IMR-90 (cell line): Measurements from ENCODE around the gene TMTC1. TPM values are rescaled to one million over a fixed set of nuclear protein-coding genes. Genes with fewer than 3 reads are reported as not detected.

Experiments used
- ATAC-seq: fragments of 200-7000 bp; cut with Tn5 transposase; 2 replicates; pipeline ENCODE4 v1.9.1; 2020; ENCODE audit warnings: low read depth, mild to moderate bottlenecking, moderate library complexity
- BruUV-seq: library from RNA; stranded (reverse); fragments of 400-500 nt; replicated peaks from 2 replicates; lab custom pipeline; 2021; lab: Mats Ljungman, UMichigan
- CTCF ChIA-PET: fragments of 300-600 bp; formaldehyde crosslinking; extraction: SDS; loops from one replicate; lab custom pipeline; 2021; ENCODE audit warnings: antibody characterized with exemption; lab: Yijun Ruan, JAX
- POLR2A ChIA-PET: fragments of 300-600 bp; sonication (Branson Sonifier 250); formaldehyde crosslinking; loops from one replicate; lab custom pipeline; 2022; ENCODE audit warnings: antibody characterized with exemption; ENCODE audit not compliant: unreplicated experiment; lab: Charles Lee
- DNase-seq: peaks from one replicate; pipeline ENCODE4 v3.0.0; 2013
- H2AFZ ChIP-seq: replicated peaks from 2 replicates; pipeline ENCODE3; 2013; ENCODE audit warnings: low read length, mild to moderate bottlenecking; ENCODE audit not compliant: poor library complexity
- H2AK5ac ChIP-seq: 2 replicates; pipeline ENCODE4 v1.6.1; 2013; ENCODE audit warnings: low read depth, low read length, inconsistent platforms
- H2AK9ac ChIP-seq: replicated peaks from 2 replicates; pipeline ENCODE3; 2013; ENCODE audit warnings: mild to moderate bottlenecking, low read depth, low read length, moderate library complexity; ENCODE audit not compliant: poor library complexity
- H2BK120ac ChIP-seq: 2 replicates; pipeline ENCODE4 v1.6.1; 2013; ENCODE audit warnings: low read depth, low read length, inconsistent platforms
- H2BK15ac ChIP-seq: 3 replicates; pipeline ENCODE4 v1.6.1; 2013; ENCODE audit warnings: low read depth, low read length, inconsistent platforms
- H2BK20ac ChIP-seq: 2 replicates; pipeline ENCODE4 v1.6.1; 2013; ENCODE audit warnings: low read depth, mild to moderate bottlenecking, inconsistent platforms, low read length, moderate library complexity
- H2BK5ac ChIP-seq: 2 replicates; pipeline ENCODE4 v1.6.1; 2013; ENCODE audit warnings: mild to moderate bottlenecking, low read depth, low read length, inconsistent platforms; ENCODE audit not compliant: poor library complexity, severe bottlenecking
- H3K14ac ChIP-seq: replicated peaks from 2 replicates; pipeline ENCODE4 v1.6.1; 2013; ENCODE audit warnings: low read depth, low read length, inconsistent platforms
- H3K18ac ChIP-seq: 2 replicates; pipeline ENCODE4 v1.6.1; 2013; ENCODE audit warnings: low read depth, low read length, control low read depth
- H3K23ac ChIP-seq: 2 replicates; pipeline ENCODE4 v1.6.1; 2013; ENCODE audit warnings: low read depth, low read length, inconsistent platforms
- H3K27ac ChIP-seq: 2 replicates; pipeline ENCODE4 v1.5.1; 2013; ENCODE audit warnings: mild to moderate bottlenecking, control low read depth, low read length; ENCODE audit not compliant: insufficient read depth
- H3K27me3 ChIP-seq: 2 replicates; pipeline ENCODE4 v1.6.1; 2013; ENCODE audit warnings: low read length; ENCODE audit not compliant: control insufficient read depth, insufficient read depth
- H3K36me3 ChIP-seq: 2 replicates; pipeline ENCODE4 v1.6.1; 2013; ENCODE audit warnings: low read length, mixed read lengths; ENCODE audit not compliant: control insufficient read depth, insufficient read depth
- H3K4ac ChIP-seq: 2 replicates; pipeline ENCODE4 v1.6.1; 2013; ENCODE audit warnings: low read depth, low read length, inconsistent platforms
- H3K4me1 ChIP-seq: 2 replicates; pipeline ENCODE4 v1.6.1; 2013; ENCODE audit warnings: low read length, mixed read lengths; ENCODE audit not compliant: control insufficient read depth, insufficient read depth
- H3K4me2 ChIP-seq: 2 replicates; pipeline ENCODE4 v1.6.1; 2013; ENCODE audit warnings: low read depth, mild to moderate bottlenecking, control low read depth, low read length, moderate library complexity
- H3K4me3 ChIP-seq: 2 replicates; pipeline ENCODE4 v1.5.1; 2013; ENCODE audit warnings: low read depth, mild to moderate bottlenecking, control low read depth, low read length, moderate library complexity; ENCODE audit not compliant: insufficient read depth
- H3K56ac ChIP-seq: 2 replicates; pipeline ENCODE4 v1.6.1; 2013; ENCODE audit warnings: low read length, inconsistent platforms; ENCODE audit not compliant: insufficient read depth; ENCODE audit errors: extremely low read depth
- H3K79me1 ChIP-seq, 2 experiments: 2 replicates each; pipeline ENCODE4 v1.6.1; 2013; ENCODE audit warnings: low read length in 2 of 2, inconsistent platforms in 1 of 2, low read depth in 1 of 2
- H3K9ac ChIP-seq: 2 replicates; pipeline ENCODE4 v1.6.1; 2013; ENCODE audit warnings: low read depth, low read length, control low read depth
- H3K9me1 ChIP-seq: 2 replicates; pipeline ENCODE4 v1.6.1; 2013; ENCODE audit warnings: low read length, inconsistent platforms; ENCODE audit not compliant: insufficient read depth
- H3K9me3 ChIP-seq: 2 replicates; pipeline ENCODE4 v1.6.1; 2013; ENCODE audit warnings: low read length; ENCODE audit not compliant: control insufficient read depth, insufficient read depth
- H4K20me1 ChIP-seq: 2 replicates; pipeline ENCODE4 v1.6.1; 2013; ENCODE audit warnings: low read length, inconsistent platforms; ENCODE audit not compliant: insufficient read depth
- H4K5ac ChIP-seq: 2 replicates; pipeline ENCODE4 v1.6.1; 2013; ENCODE audit warnings: mild to moderate bottlenecking, low read depth, low read length, control low read depth
- H4K8ac ChIP-seq, 2 experiments: 2 replicates each; pipeline ENCODE4 v1.6.1; 2013; ENCODE audit warnings: low read depth in 2 of 2, low read length in 2 of 2, control low read depth in 1 of 2, inconsistent platforms in 1 of 2
- H4K91ac ChIP-seq: 2 replicates; pipeline ENCODE4 v1.6.1; 2013; ENCODE audit warnings: low read depth, low read length, inconsistent platforms; ENCODE audit not compliant: insufficient read depth
- BHLHE40 ChIP-seq: fragments of 150-350 bp; IDR thresholded peaks from 2 replicates; pipeline ENCODE4 v1.6.1; 2016; ENCODE audit warnings: mild to moderate bottlenecking, low read depth, low read length
- CEBPB ChIP-seq: IDR thresholded peaks from 2 replicates; pipeline ENCODE4 v1.6.1; 2012; ENCODE audit warnings: low read depth, low read length, improper control_type of control experiment
- CHD1 ChIP-seq: IDR thresholded peaks from 2 replicates; pipeline ENCODE4 v1.6.1; 2012; ENCODE audit warnings: low read depth, low read length, improper control_type of control experiment
- FOS ChIP-seq: fragments of 150-350 bp; IDR thresholded peaks from 2 replicates; pipeline ENCODE4 v1.6.1; 2016; ENCODE audit warnings: low read depth, low read length
- MAFK ChIP-seq: IDR thresholded peaks from 2 replicates; pipeline ENCODE4 v1.6.1; 2012; ENCODE audit warnings: low read depth, low read length, improper control_type of control experiment
- MAZ ChIP-seq: IDR thresholded peaks from 2 replicates; pipeline ENCODE4 v1.6.1; 2012; ENCODE audit warnings: low read depth, mild to moderate bottlenecking, low read length, improper control_type of control experiment, moderate library complexity, borderline replicate concordance
- MXI1 ChIP-seq: IDR thresholded peaks from 2 replicates; pipeline ENCODE4 v1.6.1; 2012; ENCODE audit warnings: low read depth, mild to moderate bottlenecking, low read length, moderate library complexity, borderline replicate concordance
- NFE2L2 ChIP-seq: fragments of 150-350 bp; IDR thresholded peaks from 2 replicates; pipeline ENCODE4 v1.6.1; 2016; ENCODE audit warnings: low read depth, mild to moderate bottlenecking, low read length
- POLR2A ChIP-seq: IDR thresholded peaks from 2 replicates; pipeline ENCODE4 v1.6.1; 2012; ENCODE audit warnings: mild to moderate bottlenecking, low read depth, low read length
- RAD21 ChIP-seq: IDR thresholded peaks from 2 replicates; pipeline ENCODE4 v1.6.1; 2012; ENCODE audit warnings: low read length, improper control_type of control experiment
- RCOR1 ChIP-seq: IDR thresholded peaks from 2 replicates; pipeline ENCODE4 v1.6.1; 2012; ENCODE audit warnings: mild to moderate bottlenecking, low read length, improper control_type of control experiment; ENCODE audit not compliant: insufficient replicate concordance
- RFX5 ChIP-seq: IDR thresholded peaks from 2 replicates; pipeline ENCODE4 v1.8.0; 2012; ENCODE audit warnings: low read depth, mild to moderate bottlenecking, low read length, moderate library complexity
- WGBS, 2 experiments: methylation state at CpG; one replicate each; pipeline versions ENCODE4 v1.1.5 to v1.1.7; 2013; ENCODE audit warnings: missing lambda C conversion rate in 2 of 2; ENCODE audit not compliant: insufficient read length in 1 of 2; ENCODE audit errors: extremely low coverage in 2 of 2; 5-methylcytosine and 5-hydroxymethylcytosine counted together
- dilution Hi-C: fragments of 300-500 bp; cut with HindIII; formaldehyde crosslinking; loops from one replicate; pipeline ENCODE4 v1.14.3; 2018; ENCODE audit warnings: low sequenced_read_pairs; ENCODE audit not compliant: unreplicated experiment
- in situ Hi-C: fragments of 300-500 bp; cut with MboI; formaldehyde crosslinking; loops from 3 replicates; pipeline ENCODE4 v1.14.3; 2019; ENCODE audit warnings: low sequenced_read_pairs, inconsistent platforms, mixed read lengths
- intact Hi-C: fragments of 100-400 bp; cut with micrococcal nuclease; formaldehyde crosslinking; loops from 2 replicates; pipeline ENCODE4 v1.10.0; 2022
- polyA plus RNA-seq, 3 experiments: library from polyadenylated mRNA; depleted of rRNA; stranded (reverse); fragments of >200 nt; gene quantifications; 2 replicates each; pipeline ENCODE4 v1.2.3, GENCODE V29; 2012; ENCODE audit warnings: low replicate concordance in 1 of 3
- total RNA-seq: library from RNA; depleted of rRNA; stranded (reverse); fragments of >200 nt; gene quantifications from 2 replicates; pipeline ENCODE4 v1.2.3, GENCODE V29; 2012
- TF ChIP-seq, protein P1 (sequence below): conservative IDR thresholded peaks from 2 replicates; pipeline ENCODE4 v1.5.1; 2012; ENCODE audit warnings: mild to moderate bottlenecking, low read depth, low read length, improper control_type of control experiment
- TF ChIP-seq, protein P2 (sequence below): fragments of 150-350 bp; IDR thresholded peaks from 2 replicates; pipeline ENCODE4 v1.6.1; 2017; ENCODE audit warnings: mild to moderate bottlenecking, antibody characterized with exemption, low read length, low read depth
- TF ChIP-seq, protein P3 (sequence below): fragments of 150-350 bp; IDR thresholded peaks from 2 replicates; pipeline ENCODE4 v1.6.1; 2016; ENCODE audit warnings: low read depth, mild to moderate bottlenecking, low read length, moderate library complexity, borderline replicate concordance

The TMTC1 gene
- total and polyA plus RNA-seq, 2 of the 4 experiments (the other 2 are of a cell fraction), result 12.5 to 36.4 TPM

DNA sequence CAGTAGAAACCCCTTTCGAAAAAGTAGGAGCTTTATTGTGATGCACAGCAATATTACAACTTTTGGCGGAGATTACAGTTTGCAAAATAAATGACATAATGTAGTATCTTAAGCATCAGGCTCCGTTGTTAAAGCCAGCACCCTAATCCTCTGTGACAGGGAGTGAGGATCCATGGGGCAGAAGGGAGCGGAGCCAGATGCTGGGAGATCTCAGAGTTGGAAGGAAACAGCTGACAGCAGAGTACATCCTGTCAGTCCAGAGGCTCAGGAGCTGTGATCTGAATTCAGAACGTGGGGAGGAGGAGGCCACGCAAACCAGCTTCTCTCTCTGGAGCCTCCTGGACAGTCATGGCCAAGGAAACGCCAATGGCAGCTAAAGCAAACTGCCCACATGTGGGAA lies 55.7 kb downstream of the TMTC1 start:
- Histone ChIP-seq H3K23ac (no peak overlapping the region), H2BK120ac (peak overlapping the region; percentile 18; the same call in 1 of the 2 replicates), H4K5ac (no peak overlapping the region), H3K36me3 (peaks cover 7% of the 10 kb centered on the region), H3K9me3 (no peaks in the 10 kb centered on the region), H2AFZ (no peak overlapping the region), H4K91ac (no peak overlapping the region), H3K4ac (no peak overlapping the region), H3K56ac (no peak overlapping the region), H3K4me2 (no peak overlapping the region), H3K14ac (peak overlapping the region; percentile 44; the same call in 1 of the 2 replicates), H3K27me3 (no peaks in the 10 kb centered on the region), H4K8ac (no peak overlapping the region), H2AK9ac (no peak overlapping the region), H2BK5ac (no peak overlapping the region), H3K9me1 (peaks cover 11% of the 10 kb centered on the region; the same call in 1 of the 2 replicates), H2BK20ac (no peak overlapping the region), H4K20me1 (no peaks in the 10 kb centered on the region), H3K27ac (no peak overlapping the region), H3K9ac (no peak overlapping the region), H2BK15ac (no peak overlapping the region), H3K4me1 (peaks cover 10% of the 10 kb centered on the region), H2AK5ac (peak overlapping the region; percentile 4; the same call in 1 of the 2 replicates), H3K4me3 (no peak overlapping the region), H3K18ac (no peak overlapping the region), H3K79me1 (peaks cover 4 to 36% of the 10 kb centered on the region in 2 experiments; a peak in 2 of 4 replicates)
- ChIA-PET POLR2A (no interaction called here), CTCF (no interaction called here)
- DNase-seq (no peak), ATAC-seq (no peak)
- intact Hi-C loops (no loop called here), in situ Hi-C loops (no loop called here), dilution Hi-C loops (no loop called here)
- BruUV-seq, result no TSS peak
- TF ChIP-seq, protein P1, sequence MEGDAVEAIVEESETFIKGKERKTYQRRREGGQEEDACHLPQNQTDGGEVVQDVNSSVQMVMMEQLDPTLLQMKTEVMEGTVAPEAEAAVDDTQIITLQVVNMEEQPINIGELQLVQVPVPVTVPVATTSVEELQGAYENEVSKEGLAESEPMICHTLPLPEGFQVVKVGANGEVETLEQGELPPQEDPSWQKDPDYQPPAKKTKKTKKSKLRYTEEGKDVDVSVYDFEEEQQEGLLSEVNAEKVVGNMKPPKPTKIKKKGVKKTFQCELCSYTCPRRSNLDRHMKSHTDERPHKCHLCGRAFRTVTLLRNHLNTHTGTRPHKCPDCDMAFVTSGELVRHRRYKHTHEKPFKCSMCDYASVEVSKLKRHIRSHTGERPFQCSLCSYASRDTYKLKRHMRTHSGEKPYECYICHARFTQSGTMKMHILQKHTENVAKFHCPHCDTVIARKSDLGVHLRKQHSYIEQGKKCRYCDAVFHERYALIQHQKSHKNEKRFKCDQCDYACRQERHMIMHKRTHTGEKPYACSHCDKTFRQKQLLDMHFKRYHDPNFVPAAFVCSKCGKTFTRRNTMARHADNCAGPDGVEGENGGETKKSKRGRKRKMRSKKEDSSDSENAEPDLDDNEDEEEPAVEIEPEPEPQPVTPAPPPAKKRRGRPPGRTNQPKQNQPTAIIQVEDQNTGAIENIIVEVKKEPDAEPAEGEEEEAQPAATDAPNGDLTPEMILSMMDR, result no peak
- TF ChIP-seq MXI1, result no peak
- TF ChIP-seq MAFK, result no peak
- no peak for TF ChIP-seq RAD21
- TF ChIP-seq CHD1, result no peak
- no peak for TF ChIP-seq NFE2L2
- no peak for TF ChIP-seq BHLHE40
- TF ChIP-seq POLR2A, result no peak
- TF ChIP-seq FOS, result no peak
- no peak for TF ChIP-seq CEBPB
- TF ChIP-seq, protein P2, sequence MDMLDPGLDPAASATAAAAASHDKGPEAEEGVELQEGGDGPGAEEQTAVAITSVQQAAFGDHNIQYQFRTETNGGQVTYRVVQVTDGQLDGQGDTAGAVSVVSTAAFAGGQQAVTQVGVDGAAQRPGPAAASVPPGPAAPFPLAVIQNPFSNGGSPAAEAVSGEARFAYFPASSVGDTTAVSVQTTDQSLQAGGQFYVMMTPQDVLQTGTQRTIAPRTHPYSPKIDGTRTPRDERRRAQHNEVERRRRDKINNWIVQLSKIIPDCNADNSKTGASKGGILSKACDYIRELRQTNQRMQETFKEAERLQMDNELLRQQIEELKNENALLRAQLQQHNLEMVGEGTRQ, result no peak
- TF ChIP-seq MAZ, result no peak
- TF ChIP-seq RFX5, result no peak
- TF ChIP-seq RCOR1, result no peak
- TF ChIP-seq, protein P3, sequence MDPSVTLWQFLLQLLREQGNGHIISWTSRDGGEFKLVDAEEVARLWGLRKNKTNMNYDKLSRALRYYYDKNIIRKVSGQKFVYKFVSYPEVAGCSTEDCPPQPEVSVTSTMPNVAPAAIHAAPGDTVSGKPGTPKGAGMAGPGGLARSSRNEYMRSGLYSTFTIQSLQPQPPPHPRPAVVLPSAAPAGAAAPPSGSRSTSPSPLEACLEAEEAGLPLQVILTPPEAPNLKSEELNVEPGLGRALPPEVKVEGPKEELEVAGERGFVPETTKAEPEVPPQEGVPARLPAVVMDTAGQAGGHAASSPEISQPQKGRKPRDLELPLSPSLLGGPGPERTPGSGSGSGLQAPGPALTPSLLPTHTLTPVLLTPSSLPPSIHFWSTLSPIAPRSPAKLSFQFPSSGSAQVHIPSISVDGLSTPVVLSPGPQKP, result no peak
- 80% methylated on average over 3 of the region's 7 CpGs; no CpG with 5 or more reads in 1 of the 2 experiments for WGBS, 2 experiments
